GM21619 (cell line): ENCODE data around the gene SH3RF2.
"Not testable (repeated sequence)": the region's sequence is repeated elsewhere in the genome, so short reads cannot be mapped to it uniquely, and the experiment has no call there.

Source experiments
- ATAC-seq: cut with Tn5 transposase; IDR thresholded peaks from one replicate; pipeline ENCODE4 v1.9.1; 2021; ENCODE audit not compliant: unreplicated experiment

Gene SH3RF2

DNA sequence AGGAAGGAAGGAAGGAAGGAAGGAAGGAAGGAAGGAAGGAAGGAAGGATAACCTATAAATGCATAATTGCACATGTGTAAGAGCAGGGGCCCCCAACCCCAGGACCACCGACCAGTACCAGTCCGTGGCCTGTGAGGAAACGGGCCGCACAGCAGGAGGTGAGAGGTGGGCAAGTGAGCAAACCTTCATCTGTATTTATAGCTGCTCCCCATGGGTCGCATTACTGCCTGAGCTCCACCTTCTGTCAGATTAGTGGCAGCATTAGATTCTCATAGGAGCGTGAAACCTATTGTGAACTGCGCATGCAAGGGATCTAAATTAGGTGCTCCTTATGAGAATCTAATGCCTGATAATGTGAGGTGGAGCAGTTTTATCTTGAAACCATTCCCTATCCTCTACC lies 66.1 kb downstream of the SH3RF2 start:
- no peak for ATAC-seq

DNA sequence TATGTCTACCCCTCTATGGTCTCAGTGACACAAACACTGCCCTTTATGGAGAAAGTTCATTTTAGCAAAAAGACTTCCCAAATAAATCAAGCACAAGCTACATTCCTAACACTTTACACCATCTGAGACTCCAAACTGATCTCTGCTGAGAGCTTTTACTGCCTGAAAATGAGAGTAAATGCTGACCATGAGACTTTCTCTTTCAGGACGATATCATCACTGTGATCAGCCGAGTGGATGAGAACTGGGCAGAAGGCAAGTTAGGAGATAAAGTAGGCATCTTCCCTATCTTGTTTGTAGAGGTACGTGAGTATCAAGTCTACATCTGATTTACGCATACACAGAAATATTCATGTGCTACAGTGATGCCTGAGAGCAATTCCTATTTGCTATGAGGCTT lies 67.5 kb downstream of the SH3RF2 start:
- no peak for ATAC-seq

DNA sequence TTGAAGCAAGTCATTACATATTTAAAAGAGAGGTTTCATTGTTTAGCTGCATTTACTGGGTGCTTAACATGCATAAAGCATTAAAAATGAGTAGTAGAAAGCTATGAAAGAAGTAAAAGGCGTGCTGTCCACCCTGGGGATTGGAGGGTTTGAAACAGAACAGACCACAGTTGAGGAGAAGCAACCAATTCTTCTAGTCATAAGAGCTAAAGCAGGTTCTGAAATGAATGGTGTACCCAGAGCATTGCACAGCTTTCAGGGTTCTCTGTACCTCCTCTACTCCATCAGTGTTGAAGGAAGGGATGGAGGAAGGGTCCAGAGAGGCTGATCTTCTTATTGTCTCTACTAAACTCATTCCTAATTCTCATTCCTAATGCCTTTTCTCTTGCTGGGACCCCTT lies 68.9 kb downstream of the SH3RF2 start:
- peak; percentile 44 for ATAC-seq

DNA sequence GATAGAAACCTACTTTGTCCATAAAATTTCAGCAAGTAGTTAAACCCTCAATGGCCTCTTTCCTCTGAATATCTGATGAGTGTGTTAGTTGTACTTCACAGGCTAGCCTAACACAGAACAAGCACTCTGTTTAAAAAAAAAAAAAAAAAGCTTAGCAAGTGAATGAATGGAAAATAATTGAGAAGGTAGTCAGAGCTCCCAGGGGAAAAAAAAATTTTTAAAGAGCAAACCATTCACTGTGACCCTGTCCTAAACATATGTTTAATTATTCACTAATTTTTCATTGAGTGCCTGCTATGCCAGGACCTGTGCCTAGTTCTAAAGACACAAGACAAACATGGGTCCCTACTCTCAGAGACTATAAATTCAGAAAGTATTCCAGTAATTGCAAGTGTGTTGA lies 69.3 kb downstream of the SH3RF2 start:
- no peak for ATAC-seq

DNA sequence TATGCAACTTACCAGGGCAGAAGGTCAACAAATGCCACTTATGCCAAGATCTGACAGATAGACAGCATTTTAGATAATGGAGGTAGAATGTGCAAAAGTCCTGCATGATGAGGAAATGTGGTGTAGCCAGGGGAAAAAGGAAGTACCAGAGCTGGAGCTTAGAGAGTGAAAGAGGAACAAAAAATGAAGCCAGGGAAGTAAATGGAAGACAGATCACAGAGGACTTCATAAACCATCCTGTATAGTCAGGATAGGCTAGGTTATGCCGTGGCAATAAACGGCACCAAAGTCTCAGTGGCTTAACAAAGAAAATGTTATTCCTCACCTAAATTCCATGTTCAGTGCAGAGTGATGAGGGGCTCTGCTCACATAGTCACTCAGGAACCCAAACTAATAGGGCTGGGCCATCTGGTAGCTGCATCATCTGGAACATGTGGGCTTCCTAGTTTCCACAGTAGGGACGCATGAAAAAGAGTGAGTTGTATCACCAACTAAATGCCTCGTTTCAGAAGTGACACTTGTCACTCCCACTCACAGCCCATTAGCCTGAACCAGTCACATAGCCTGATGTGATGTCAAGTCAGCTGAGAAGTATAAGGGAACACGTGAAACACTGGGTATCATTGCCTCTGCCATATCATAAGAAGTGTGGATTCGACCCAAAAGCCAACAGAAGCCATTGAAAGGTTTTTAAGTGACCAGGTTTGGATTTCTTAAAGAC lies 70.3 kb downstream of the SH3RF2 start:
- ATAC-seq: no peak

DNA sequence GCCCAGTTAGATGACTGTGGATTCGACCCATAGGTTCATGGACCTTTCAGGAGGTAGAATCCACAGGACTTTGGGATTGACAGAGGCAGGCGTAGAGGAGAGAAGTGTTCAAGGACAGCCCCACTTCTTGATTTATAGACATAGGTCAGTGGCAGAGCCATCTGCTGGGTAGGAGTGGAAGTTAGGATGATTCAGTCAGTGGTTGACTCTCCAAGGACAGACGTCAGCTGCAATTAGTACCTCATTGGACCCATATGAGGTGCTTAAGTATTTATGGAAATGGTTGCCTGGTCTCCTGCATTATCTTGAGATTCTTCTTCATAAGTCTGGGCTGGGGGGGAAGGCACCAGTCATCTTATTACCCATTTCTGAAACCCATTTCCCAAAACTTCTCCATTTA lies 70.9 kb downstream of the SH3RF2 start:
- no peak for ATAC-seq

DNA sequence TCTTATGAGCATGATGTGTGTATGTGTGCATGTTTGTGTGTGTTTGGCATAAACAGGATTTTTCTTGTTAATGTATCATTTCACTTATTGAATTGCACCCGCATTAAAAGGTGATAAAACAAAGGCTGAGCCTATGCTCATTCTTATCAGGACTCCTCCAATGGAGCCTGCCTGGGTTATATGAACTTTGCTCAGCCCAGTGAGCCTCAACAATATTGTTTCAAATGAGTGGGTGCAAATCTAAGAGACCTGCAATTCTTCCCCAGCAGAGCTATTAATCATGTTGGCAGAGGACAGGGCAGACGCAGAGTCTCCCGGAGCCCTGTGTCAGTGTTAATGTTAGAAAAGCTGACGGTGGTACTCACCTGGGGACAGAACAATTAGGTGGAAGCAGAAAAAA lies 71.6 kb downstream of the SH3RF2 start:
- no peak for ATAC-seq

DNA sequence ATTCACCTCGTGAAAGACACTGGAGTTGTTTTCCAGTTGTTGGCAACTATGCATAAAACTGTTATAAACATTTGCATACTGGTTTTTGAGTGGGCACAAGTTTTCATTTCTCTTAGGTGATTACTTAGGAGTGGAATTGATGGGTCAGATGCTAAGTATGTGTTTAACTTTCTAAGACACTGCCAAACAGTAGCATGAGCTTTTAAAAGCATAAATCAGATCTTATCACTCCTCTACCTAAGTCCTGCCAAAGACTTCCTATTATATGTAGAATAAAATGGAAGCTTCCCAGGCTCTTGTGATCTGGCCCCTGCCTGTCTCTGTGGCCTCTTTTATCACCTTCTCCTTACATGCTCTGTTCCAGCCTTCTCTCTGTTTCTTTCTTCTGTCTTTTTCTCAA lies 72.6 kb downstream of the SH3RF2 start:
- no peak for ATAC-seq

DNA sequence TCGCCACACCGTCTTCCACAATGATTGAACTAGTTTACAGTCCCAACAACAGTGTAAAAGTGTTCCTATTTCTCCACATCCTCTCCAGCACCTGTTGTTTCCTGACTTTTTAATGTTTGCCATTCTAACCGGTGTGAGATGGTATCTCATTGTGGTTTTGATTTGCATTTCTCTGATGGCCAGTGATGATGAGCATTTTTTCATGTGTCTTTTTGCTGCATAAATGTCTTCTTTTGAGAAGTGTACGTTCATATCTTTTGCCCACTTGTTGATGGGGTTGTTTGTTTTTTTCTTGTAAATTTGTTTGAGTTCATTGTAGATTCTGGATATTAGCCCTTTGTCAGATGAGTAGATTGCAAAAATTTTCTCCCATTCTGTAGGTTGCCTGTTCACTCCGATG lies 74.1 kb downstream of the SH3RF2 start:
- ATAC-seq: not testable (repeated sequence)

DNA sequence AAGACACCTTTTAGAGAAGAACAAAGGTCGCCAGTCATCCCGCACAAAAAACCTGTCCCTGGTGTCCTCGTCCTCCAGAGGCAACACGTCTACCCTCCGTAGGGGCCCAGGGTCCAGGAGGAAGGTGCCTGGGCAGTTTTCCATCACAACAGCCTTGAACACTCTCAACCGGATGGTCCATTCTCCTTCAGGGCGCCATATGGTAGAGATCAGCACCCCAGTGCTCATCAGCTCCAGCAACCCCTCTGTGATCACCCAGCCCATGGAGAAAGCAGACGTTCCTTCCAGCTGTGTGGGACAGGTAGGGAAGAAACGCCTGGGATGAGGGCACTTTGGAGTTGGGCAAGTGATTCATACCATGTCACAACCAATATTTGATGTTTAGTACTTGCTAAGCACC lies 77.4 kb downstream of the SH3RF2 start:
- ATAC-seq: no peak

DNA sequence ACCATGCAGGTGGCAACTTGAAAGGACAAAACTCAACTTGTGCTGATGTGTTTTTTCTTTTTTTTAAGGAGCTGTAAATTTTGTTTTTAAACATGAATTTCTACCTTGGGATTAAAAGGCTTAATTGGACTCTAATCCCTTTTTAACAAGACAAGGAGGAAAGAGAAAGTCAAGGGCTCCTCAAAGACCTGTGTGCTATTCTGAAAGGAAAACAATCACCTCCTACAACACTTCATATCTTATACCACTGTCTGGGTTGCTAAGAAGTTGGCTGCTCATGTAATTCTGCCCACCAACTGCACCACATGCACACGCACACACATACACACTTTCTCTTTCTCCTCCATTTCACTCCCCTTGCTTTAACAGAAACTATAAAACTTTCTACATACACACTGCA lies 78.6 kb downstream of the SH3RF2 start:
- ATAC-seq: no peak

DNA sequence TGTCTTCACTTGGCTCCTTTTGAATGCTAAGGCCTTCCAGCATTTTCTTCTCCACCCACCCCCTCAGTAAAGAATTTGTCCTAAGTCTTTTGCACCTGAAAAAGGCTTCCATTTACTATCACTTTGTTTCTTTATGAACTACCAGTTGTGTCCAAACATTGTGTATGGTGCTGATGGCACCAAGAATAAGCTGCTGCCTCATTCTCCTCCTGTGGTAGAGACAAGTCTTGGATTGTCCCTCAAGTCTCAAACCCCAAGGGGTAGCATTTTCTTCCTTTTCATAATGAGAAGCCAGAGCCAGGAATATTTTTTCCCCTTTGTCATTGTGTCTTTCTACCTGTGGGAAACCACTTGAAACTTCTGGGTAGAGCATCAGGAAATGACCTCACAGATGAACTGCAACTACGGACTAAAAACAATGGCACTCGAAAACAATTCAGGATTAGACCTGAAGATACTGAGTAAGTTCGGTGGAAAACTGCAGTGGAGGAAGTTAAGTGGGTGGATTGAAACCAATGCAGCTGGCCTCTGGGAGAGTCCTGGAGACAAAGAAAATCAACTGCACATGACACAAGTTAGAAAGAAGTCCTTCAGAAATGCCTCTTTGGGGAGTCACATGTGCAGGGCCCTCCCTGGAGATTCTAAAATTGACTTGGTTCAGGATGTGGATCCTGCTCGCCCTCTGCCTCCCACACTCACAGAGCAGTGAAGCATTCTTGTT lies 80.5 kb downstream of the SH3RF2 start:
- peak; percentile 61 for ATAC-seq

DNA sequence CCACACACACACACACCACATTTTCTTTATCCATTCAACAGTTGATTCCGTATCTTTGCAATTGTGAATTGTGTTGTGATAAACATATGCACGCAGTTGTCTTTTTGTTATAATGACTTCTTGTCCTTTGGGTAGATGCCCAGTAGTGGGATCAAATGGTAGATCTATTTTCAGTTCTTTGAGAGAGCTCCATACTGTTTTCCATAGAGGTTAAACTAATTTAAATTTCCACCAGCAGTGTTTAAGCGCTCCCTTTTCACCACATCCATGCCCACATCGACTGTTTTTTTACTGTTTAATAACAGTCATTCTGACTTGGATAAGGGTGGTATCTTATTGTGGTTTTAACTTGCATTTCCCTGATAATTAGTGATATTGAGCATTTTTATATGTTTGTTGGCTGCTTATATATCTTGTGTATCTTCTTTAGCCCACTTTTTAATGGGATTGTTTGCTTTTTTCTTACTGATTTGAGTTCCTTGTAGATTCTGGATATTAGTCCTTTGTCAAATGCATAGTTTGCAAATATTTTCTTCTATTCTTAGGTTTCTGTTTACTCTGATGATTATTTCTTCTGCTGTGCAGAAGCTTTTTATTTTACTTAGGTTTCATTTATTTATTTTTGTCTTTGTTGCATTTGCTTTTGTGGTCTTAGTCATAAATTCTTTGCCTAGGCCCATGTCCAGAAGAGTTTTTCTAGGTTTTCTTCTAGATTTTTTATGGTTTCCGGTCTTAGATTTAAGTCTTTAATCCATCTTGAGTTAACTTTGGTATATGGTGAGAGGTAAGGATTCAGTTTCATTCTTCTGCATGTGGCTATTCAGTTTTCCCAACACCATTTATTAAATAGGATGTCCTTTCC lies 82.4 kb downstream of the SH3RF2 start:
- no peak for ATAC-seq

DNA sequence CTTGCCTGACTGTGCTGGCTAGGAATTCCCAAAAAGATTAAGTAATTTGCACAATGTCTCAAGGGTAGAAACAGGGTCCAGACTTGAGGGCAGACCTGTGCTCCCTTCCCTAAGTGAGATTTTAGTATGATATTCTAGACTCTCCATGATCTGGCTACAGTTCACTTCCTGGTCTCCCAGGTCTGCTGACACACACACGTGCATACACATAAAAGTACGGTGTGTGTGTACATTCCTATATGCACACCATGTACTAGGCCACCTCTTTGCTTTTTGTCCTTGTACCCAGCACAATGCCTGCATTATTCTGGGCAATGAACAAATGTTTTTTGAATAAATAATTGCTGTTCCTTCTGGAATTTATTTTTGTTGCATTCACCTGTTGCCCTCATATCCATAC lies 83.7 kb downstream of the SH3RF2 start:
- ATAC-seq: no peak

DNA sequence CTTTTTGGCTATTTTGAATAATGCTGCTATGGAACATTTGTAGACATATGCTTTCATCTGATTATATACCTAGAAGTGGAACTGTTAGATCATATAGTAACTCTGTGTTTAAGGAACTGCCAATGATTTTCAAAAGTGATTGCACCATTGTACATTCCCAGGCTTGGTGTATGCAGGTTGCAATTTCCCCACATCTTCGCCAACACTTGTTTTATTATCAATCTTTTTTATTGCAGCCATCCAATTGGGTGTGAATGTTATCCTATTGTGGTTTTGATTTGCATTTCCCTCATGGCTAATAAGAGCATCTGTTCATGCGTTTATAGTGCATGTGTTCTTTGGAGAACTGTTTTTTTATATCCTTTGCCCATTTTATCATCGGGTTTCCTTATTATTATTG lies 87.7 kb downstream of the SH3RF2 start:
- ATAC-seq: no peak

DNA sequence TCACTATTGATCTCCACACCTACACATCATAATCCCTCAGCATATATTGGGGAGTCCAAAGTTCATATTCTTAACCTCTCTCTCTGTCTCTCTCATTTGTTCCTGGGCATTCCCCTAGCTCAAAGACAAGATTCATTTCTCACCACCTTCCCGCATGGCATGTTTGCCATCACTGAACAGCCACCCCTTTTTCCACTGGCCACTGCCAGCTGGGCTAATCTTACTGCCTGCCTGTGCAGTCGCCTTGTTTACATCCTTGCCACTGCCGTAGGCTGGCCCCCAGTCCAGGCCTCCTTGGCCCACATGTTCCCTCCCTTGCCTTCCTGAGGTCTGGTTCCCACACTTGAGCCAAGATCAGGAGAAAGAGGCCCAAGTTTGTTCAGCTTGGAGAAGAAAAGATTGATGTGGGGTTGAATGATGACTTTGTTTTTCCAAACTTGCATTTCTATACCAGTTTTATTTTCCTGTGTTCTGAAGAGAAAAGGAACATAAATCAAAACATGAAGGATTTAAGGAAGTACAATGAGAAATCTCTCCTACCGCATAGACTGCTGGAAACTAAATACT lies 88.8 kb downstream of the SH3RF2 start:
- no peak for ATAC-seq

DNA sequence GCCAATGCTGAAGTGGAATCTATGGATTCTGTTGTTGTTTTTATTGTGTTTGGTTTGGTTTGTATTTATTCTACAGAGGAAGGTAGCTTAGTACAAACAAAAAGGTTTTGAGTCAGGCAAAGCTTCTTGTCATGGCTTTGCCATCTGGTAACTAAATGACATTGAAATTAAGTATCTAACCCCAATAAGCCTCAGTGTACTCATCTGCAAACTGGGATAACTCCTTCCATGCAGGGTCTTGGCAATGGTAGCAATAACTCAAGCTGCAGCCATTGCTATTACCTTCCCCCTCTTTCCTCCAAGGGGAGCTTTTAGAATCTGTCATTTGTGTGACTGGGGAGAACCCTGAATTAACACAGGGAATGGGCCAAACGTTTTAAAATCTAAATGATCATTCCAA lies 89.3 kb downstream of the SH3RF2 start:
- ATAC-seq: no peak

DNA sequence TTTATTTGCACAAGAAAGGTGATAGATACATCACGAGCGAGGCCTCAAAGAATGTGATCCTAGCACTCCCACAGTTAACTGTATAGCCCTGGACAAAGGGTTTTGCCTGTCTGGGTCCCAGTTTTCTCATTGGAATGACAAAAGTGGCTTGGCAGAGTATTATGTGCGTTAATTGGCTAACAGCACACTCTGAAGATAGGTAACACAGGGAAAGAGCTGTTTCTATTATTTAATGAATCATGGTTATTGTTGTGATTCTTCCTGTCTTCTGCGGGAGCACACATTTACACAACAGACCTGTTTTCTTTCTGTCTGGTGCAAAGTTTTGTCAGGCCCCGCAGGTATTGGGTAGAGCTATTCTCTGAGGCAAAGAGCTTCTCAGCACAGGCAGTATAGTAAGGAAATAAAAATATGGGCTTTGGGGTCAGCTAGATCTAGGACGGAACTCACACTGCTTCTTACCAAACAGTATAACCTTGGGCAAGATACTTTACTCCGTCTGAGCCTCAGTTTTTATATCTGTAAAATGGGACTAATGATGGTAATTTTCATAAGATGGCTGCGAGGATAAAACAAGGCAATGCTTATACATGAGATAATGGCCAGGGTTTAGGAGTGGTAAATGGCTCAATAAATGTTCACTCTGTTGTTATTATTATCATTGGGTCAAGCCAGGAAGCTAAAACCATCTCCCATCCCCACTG lies 90.1 kb downstream of the SH3RF2 start:
- ATAC-seq: no peak

DNA sequence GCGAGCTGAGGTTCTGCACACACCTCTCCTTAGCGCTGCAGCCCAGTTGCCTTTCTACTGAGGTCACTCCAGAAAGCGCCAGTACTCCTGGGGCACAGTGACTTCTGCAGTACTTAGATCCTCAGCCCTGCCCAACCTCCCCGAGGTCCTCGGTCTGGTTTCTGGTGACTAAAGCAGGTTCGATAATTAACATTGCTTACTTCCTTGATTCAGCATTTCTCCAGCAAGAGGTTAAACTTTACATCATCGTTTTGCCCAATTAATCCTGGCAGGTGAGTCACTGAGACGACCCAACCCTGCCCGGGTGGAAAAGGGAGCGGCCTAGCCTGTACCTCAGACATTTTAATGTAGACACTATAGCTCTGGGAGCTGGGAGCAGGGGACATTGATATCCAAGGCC lies 91.4 kb downstream of the SH3RF2 start:
- no peak for ATAC-seq

DNA sequence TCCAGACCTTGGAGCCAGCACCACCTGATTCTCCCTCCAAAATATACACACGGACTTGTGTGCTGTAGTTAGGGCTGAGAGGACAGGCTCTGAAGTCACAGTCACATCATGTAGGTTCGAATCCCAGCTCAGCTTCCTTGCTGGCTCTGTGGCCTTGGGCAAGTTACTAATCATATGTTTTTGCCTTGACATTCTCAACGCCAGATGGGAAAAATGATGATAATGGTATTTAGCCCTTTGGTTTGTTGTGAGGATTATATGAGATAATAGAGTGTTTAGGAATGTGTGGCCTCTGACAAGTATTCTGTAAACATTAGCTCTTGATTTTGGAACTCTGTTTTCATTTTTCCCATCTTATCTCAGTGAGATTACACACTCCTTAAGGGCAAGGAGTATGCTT lies 96.5 kb downstream of the SH3RF2 start:
- ATAC-seq: no peak

DNA sequence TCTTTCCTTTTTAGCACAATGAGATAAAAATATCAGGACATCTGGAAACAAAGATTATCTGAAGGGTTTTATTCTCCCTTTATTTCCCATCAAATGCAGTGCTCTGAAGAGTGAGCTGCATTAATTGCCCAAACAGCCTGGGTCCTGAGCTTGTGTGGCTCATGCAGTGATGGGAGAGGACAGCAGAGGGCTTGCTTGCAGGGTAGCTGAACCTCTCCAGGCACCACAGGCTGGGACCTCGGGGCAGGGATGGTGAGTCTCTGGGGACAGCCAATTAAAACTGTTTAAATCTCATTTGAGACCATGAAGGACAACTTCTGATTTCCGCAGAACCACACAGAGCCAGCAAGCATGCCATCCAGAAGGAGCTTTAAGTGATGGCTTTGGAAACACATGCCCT lies 97.7 kb downstream of the SH3RF2 start:
- no peak for ATAC-seq
